ENCODE data around the gene SATB1.

DNA sequence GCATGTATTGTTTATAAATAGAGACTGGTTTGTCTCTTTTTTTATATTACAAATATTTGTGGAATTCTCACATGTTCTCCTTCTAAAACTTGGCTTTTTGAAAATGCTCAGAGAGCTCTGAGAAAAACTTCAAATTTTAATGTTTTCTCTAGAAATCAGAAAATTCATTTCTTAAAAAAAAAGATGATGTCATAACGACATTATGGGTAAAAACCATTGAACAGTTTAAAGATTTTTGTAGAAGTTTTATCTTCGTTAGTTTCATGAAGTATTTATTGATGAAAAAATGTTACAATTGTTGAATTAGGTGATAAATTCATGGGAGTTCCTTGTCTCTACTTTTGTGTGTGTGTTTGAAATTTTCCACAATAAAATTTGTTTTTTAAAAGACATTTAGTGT is 81.3 kb downstream of the SATB1 start:
- no peak for TF ChIP-seq EZH2 (IDR thresholded peaks at IDR 0.05)
- TF ChIP-seq POLR2AphosphoS5 (IDR thresholded peaks at IDR 0.05; ENCODE audit: low read depth, low read length) = no peak
- no peak for TF ChIP-seq POLR2A (IDR thresholded peaks at IDR 0.05; ENCODE audit: borderline replicate concordance, extremely low read depth, insufficient read depth, insufficient read length)
- TF ChIP-seq, protein P1, sequence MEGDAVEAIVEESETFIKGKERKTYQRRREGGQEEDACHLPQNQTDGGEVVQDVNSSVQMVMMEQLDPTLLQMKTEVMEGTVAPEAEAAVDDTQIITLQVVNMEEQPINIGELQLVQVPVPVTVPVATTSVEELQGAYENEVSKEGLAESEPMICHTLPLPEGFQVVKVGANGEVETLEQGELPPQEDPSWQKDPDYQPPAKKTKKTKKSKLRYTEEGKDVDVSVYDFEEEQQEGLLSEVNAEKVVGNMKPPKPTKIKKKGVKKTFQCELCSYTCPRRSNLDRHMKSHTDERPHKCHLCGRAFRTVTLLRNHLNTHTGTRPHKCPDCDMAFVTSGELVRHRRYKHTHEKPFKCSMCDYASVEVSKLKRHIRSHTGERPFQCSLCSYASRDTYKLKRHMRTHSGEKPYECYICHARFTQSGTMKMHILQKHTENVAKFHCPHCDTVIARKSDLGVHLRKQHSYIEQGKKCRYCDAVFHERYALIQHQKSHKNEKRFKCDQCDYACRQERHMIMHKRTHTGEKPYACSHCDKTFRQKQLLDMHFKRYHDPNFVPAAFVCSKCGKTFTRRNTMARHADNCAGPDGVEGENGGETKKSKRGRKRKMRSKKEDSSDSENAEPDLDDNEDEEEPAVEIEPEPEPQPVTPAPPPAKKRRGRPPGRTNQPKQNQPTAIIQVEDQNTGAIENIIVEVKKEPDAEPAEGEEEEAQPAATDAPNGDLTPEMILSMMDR (IDR thresholded peaks at IDR 0.05 in 2 of 3, conservative IDR thresholded peaks at IDR 0.05 in 1 of 3; ENCODE audit: borderline replicate concordance in 1 of 3, insufficient read depth in 1 of 3, low read depth in 2 of 3, low read length in 2 of 3) = no peak
- no peak for TF ChIP-seq EZH2phosphoT487 (IDR thresholded peaks at IDR 0.05; ENCODE audit: borderline replicate concordance)
- no peak for TF ChIP-seq ZFX (IDR thresholded peaks at IDR 0.05)
- TF ChIP-seq, protein P2, sequence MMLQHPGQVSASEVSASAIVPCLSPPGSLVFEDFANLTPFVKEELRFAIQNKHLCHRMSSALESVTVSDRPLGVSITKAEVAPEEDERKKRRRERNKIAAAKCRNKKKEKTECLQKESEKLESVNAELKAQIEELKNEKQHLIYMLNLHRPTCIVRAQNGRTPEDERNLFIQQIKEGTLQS (IDR thresholded peaks at IDR 0.05) = no peak
- TF ChIP-seq SIN3A (IDR thresholded peaks at IDR 0.05; ENCODE audit: low read depth) = no peak
- no peak for TF ChIP-seq ZNF274 (IDR thresholded peaks at IDR 0.05; ENCODE audit: low read depth, low read length)
- TF ChIP-seq CEBPB (IDR thresholded peaks at IDR 0.05; ENCODE audit: low read depth) = no peak
- TF ChIP-seq, protein P3, sequence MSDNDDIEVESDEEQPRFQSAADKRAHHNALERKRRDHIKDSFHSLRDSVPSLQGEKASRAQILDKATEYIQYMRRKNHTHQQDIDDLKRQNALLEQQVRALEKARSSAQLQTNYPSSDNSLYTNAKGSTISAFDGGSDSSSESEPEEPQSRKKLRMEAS (IDR thresholded peaks at IDR 0.05) = no peak
- no peak for TF ChIP-seq RAD21 (IDR thresholded peaks at IDR 0.05; ENCODE audit: low read depth)
